GM19438 (cell line): Measurements from ENCODE around the gene RAB5A.
"Not testable (repeated sequence)": the region's sequence is repeated elsewhere in the genome, so short reads cannot be mapped to it uniquely, and the experiment has no call there.

Experiments used
- ATAC-seq: cut with Tn5 transposase; IDR thresholded peaks from one replicate; pipeline ENCODE4 v1.9.1; 2021; ENCODE audit warnings: low read depth; ENCODE audit not compliant: unreplicated experiment

RAB5A gene

GRCh38 chr3:19947549-19948225 is 790 bp downstream of the RAB5A start:
- ATAC-seq, result peak; percentile 16

GRCh38 chr3:19948226-19948591 is 1.3 kb downstream of the RAB5A start:
- no peak for ATAC-seq

GRCh38 chr3:19950316-19950715 is 3.4 kb downstream of the RAB5A start:
- no peak for ATAC-seq

GRCh38 chr3:19954676-19955075 is 7.8 kb downstream of the RAB5A start:
- ATAC-seq, result no peak

- not testable (repeated sequence) for ATAC-seq
Observed at GRCh38 chr3:19957354-19957753, 10.5 kb downstream of the RAB5A start.

GRCh38 chr3:19959505-19959904 is 12.6 kb downstream of the RAB5A start:
- ATAC-seq, result no peak

- no peak for ATAC-seq
Observed at GRCh38 chr3:19960696-19961095, 13.8 kb downstream of the RAB5A start.

GRCh38 chr3:19961960-19962359 is 15.1 kb downstream of the RAB5A start:
- no peak for ATAC-seq

GRCh38 chr3:19967208-19967607 is 20.3 kb downstream of the RAB5A start:
- ATAC-seq, result no peak

- no peak for ATAC-seq
Observed at GRCh38 chr3:19967812-19968211, 20.9 kb downstream of the RAB5A start.

- no peak for ATAC-seq
Observed at GRCh38 chr3:19970327-19970726, 23.4 kb downstream of the RAB5A start.

GRCh38 chr3:19972054-19972453 is 25.2 kb downstream of the RAB5A start:
- no peak for ATAC-seq

- ATAC-seq, result not testable (repeated sequence)
Observed at GRCh38 chr3:19988904-19989303, 42.0 kb downstream of the RAB5A start.

- ATAC-seq, result no peak
Observed at GRCh38 chr3:19994796-19995195, 47.9 kb downstream of the RAB5A start.

- ATAC-seq, result no peak
Observed at GRCh38 chr3:19997502-19997901, 50.6 kb downstream of the RAB5A start.

GRCh38 chr3:20001932-20002331 is 55.0 kb downstream of the RAB5A start:
- no peak for ATAC-seq

GRCh38 chr3:20007960-20008359 is 61.1 kb downstream of the RAB5A start:
- ATAC-seq, result no peak

GRCh38 chr3:20008646-20009045 is 61.7 kb downstream of the RAB5A start:
- no peak for ATAC-seq

GRCh38 chr3:20012164-20012563 is 65.3 kb downstream of the RAB5A start, which contains the start of gene PP2D1:
PP2D1 (minus strand) TSS chr3:20012264; CDS start chr3:20012072, 192 bp downstream.
- ATAC-seq, result no peak

- ATAC-seq, result no peak
Observed at GRCh38 chr3:20013396-20013795, 66.5 kb downstream of the RAB5A start.

- ATAC-seq, result no peak
Observed at GRCh38 chr3:20015525-20015924, 68.6 kb downstream of the RAB5A start.

GRCh38 chr3:20016076-20016475 is 69.2 kb downstream of the RAB5A start:
- not testable (repeated sequence) for ATAC-seq
